Fibroblast of skin of abdomen (primary cell): ENCODE data around the gene SPATA2L.
"Not testable (repeated sequence)": the region's sequence is repeated elsewhere in the genome, so short reads cannot be mapped to it uniquely, and the experiment has no call there.

ENCODE experiments used
- DNase-seq: peaks from one replicate; pipeline ENCODE4 v3.0.0-alpha.2; 2013

Gene SPATA2L

GRCh38 chr16:89706518-89707260 is 5.2 kb upstream of the SPATA2L start:
- DNase-seq, result no peak

GRCh38 chr16:89705006-89705405 is 3.5 kb upstream of the SPATA2L start:
- no peak for DNase-seq

- no peak for DNase-seq
These were observed 2.8 kb upstream of the SPATA2L start for GRCh38 chr16:89704281-89704680.

- DNase-seq, result no peak
These were observed 668 bp downstream of the SPATA2L start for GRCh38 chr16:89700649-89701424.

- DNase-seq, result peak; percentile 97
These were observed 1.3 kb downstream of the SPATA2L start for GRCh38 chr16:89700100-89700648.

- DNase-seq, result not testable (repeated sequence)
These were observed 1.8 kb downstream of the SPATA2L start for GRCh38 chr16:89699629-89700099.

GRCh38 chr16:89698717-89699116 is 2.8 kb downstream of the SPATA2L start:
- not testable (repeated sequence) for DNase-seq

DNA sequence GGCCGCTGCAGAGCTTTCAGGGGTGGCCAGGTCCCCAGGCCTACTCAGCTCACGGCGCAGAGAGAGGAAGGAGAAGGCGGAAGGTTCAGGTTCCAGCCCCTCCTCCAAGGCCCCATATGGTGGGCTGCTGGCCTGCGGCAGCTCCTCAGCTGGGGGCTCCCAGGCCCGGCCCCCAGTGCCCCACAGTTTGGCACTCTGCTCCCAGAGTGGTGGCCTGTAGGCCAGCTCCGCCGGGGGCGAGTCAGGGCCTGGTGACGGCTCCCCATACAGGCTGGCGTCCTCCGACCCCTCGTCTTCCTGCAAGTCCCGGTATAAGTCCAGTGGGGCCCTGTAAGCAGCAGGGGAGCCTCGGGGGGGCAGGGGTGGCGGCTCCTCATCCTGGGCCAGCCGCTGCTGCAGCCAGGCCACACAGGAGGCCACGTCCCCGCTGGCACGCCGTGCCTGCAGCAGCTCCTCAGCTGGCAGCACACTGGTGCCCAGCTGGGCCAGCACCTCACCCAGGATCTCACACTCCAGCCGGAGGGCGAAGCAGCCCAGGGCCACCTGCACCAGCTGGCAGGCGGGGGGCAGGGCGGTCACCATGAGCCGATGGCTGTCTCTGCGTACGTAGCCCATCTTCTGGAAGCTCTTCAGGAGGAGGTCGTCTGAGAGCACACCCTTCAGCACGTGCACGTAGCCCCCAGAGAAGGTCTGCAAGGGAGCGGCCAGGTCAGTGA is 3.7 kb downstream of the SPATA2L start:
- DNase-seq, result no peak

DNA sequence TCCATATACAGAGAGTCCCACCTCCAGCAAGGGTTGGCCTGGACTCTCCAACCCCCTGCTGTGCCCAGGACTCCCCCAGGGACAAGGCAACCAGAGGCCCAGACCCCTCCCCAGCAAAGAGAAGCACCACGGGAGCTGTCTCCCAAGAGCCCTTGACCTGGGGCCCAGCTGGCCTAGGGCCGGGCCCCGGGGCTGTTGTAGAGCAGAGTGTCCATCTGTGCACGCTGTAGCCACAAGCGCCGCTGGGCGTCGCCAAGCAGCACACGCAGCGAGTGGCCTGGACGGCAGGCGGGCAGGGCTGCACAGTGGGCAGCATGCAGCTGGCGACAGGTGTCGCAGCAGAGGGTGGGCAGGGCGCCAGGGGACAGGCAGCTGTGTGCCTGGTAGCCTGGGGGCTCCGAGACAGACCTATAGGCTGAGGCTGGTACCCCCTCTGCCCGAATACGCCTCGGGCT is 4.3 kb downstream of the SPATA2L start:
- no peak for DNase-seq

DNA sequence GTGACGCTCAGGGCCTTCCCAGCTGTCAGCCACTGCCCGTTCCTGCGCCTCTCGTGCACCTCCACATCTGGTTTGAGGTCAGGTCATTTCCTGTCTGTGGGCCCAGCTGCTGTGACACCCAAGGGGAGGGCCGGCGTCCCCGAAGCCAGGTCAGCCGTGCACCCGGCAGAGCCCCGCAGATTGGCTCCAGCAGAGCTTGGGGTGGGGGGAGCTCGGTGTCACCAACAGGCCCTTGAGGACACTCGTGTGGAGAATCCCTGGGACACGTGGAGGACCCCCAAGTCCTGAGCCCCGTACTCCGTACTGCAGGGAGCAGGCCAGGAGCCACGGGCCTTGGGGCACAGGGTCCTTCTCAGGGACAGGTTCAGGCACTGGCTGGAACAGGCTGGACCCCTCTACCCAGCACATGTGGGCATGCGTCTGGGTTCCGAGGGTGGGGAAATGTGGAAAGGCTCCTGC is 4.8 kb downstream of the SPATA2L start:
- DNase-seq, result no peak

DNA sequence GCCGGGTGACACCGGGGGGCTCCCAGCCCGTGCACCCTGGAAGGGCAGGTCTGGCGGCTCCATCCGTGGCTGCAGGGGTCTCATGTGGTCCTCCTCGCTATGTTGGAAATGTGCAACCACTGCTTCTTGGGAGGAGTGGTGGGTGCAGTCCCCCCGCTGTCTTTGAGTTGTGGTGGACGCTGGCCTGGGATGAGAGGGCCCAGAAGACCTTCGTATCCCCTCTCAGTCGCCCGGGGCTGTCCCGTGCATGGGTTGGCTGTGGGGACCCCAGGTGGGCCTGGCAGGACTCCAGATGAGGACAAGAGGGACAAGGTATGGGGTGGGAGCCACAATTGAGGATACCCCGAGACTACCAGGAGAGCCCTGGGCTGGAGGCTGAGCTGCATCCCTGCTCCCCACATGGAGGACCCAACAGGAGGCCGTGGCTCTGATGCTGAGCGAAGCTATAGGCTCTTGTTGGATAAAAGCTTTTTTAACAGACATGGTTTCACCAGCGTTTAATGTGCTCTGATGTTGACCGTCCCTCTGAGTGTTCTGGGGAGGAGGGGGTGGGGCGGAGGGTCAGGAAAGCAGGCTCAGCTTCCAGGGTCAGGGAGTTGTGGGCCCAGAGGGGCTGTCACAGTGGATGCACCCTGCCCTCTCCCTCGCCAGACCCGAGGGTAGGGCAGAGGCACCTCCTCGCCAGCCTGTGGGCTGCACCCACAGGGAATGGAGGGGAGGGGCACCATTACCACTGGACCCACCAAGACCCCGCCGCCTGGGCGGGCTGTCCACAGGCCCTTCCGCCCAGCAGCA is 5.4 kb downstream of the SPATA2L start:
- no peak for DNase-seq

- no peak for DNase-seq
These were observed 6.2 kb downstream of the SPATA2L start for GRCh38 chr16:89695086-89695874.

DNA sequence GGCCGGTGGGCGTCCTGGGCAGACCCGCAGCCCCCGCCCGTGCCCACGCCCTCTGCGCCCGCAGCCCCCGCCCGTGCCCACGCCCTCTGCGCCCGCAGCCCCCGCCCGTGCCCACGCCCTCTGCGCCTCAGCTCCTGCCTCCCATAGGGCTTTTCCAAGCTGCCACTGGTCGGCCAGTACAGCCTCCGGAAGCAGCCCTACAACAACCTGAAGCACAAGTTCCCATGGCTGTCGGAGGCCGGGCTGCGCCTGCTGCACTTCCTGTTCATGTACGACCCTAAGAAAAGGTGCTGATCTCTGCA is 6.8 kb downstream of the SPATA2L start:
- not testable (repeated sequence) for DNase-seq

GRCh38 chr16:89693931-89694783 is 7.3 kb downstream of the SPATA2L start:
- DNase-seq, result no peak

DNA sequence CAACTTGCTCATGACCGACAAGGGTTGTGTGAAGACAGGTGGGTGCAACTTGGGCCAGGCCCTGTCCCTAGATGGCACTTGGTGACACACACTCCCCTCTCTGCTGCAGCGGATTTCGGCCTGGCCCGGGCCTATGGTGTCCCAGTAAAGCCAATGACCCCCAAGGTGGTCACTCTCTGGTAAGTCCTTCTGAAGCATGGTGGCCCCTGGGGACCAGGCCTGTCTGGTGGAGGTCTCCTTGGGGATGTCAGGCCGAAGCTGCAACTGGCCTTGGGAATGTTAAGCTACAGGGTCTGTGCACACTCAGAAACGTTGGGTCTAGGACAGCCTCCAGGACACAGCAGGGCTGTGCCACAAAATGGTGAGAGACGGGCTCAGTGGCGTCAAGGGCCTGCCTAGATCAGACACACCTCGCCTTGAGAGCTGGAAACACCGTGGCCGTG is 8.2 kb downstream of the SPATA2L start:
- no peak for DNase-seq

- no peak for DNase-seq
These were observed 9.4 kb downstream of the SPATA2L start for GRCh38 chr16:89691986-89692569.

- no peak for DNase-seq
These were observed 10.1 kb downstream of the SPATA2L start for GRCh38 chr16:89691231-89691985.

DNA sequence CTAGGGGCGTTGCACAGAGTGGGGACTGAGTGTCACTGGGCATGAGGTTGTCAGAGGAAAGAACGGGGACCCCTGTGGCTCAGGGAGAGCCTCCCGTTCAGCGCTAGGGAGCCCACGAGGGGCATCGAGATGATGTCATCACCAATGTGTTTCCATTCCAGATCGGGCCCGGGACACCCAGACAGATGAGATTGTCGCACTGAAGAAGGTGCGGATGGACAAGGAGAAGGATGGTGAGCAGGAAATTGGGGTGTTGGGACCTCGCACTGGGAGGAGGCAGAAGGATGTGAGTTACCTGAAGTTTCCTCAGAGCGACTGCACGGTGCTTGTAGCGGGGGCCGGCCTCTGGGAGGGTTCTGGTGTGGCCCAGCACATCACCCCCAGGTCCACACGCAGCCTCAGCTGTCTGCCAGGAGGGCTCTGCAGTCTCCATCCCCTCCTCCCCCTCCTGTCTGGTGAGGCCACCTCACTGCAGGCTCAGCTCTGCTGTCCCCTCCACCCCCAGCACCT is 11.1 kb downstream of the SPATA2L start:
- DNase-seq, result no peak

DNA sequence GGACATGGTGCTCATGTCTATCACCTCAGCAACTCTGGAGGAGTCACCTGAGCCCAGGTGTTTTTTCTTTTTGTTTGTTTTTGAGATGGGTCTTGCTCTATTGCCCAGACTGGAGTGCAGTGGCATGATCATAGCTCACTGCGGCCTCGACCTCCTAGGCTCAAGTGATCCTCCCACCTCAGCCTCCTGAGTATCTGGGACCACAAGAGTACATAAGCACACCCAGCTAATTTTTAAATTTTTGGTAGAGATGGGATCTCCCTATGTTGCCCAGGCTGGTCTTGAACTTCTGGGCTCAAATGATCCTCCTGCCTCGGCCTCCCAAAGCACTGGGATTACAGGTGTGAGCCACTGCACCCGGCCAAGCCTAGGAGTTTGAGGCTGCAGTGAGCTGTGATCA is 11.9 kb downstream of the SPATA2L start:
- not testable (repeated sequence) for DNase-seq
